G401 (cell line): Measurements from ENCODE around the gene OVCH1. TPM values are rescaled to one million over a fixed set of nuclear protein-coding genes. Genes with fewer than 3 reads are reported as not detected.
A peak's percentile ranks its signal among the peaks of the same experiment; 100 is the strongest.

Experiments
- DNase-seq: peaks from one replicate; pipeline ENCODE4 v3.0.0-alpha.2; 2015; ENCODE audit warnings: low spot score
- in situ Hi-C: cut with HindIII; loops from 2 replicates; pipeline ENCODE4 v1.10.0; 2016; ENCODE audit warnings: low sequenced_read_pairs, mixed read lengths
- total RNA-seq: library from RNA; depleted of rRNA; stranded (reverse); fragments of >200 nt; shearing (Covaris generic); gene quantifications from 2 replicates; pipeline ENCODE4 v1.2.3, GENCODE V29; 2014; rRNA removed

OVCH1 gene, protein sequence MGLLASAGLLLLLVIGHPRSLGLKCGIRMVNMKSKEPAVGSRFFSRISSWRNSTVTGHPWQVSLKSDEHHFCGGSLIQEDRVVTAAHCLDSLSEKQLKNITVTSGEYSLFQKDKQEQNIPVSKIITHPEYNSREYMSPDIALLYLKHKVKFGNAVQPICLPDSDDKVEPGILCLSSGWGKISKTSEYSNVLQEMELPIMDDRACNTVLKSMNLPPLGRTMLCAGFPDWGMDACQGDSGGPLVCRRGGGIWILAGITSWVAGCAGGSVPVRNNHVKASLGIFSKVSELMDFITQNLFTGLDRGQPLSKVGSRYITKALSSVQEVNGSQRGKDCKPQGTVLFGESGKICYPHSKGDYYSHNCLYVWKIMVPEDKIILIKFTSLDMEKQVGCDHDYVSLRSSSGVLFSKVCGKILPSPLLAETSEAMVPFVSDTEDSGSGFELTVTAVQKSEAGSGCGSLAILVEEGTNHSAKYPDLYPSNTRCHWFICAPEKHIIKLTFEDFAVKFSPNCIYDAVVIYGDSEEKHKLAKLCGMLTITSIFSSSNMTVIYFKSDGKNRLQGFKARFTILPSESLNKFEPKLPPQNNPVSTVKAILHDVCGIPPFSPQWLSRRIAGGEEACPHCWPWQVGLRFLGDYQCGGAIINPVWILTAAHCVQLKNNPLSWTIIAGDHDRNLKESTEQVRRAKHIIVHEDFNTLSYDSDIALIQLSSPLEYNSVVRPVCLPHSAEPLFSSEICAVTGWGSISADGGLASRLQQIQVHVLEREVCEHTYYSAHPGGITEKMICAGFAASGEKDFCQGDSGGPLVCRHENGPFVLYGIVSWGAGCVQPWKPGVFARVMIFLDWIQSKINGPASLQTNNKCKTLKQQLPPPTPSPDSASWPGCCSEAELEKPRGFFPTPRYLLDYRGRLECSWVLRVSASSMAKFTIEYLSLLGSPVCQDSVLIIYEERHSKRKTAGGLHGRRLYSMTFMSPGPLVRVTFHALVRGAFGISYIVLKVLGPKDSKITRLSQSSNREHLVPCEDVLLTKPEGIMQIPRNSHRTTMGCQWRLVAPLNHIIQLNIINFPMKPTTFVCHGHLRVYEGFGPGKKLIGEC
- total RNA-seq: not detected in 2 replicates

DNA sequence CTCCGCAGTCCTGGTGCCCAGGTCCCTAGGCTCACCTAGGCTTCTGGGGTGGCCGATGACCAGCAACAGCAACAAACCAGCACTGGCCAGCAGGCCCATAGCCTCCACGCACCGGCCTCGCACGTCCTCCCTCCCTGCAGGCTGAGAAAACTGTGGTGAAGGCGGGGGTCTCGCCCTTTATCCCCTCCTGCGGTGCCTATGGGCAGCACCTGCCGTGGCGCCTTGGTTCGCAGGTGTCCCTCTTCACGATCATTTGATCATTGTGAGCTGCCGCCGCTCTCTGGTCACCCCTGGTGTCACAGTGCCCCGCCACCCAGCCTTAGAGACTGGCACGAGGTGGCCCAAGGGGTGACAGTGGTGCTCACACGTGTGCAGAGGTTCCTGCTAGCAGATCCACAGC lies at the start of gene OVCH1:
TSS of gene OVCH1 (minus strand) at position 99 of the 400 bp plus-strand sequence. CDS start at position 99, 0 bp downstream.
- in situ Hi-C loops: no loop called here
- no peak for DNase-seq

DNA sequence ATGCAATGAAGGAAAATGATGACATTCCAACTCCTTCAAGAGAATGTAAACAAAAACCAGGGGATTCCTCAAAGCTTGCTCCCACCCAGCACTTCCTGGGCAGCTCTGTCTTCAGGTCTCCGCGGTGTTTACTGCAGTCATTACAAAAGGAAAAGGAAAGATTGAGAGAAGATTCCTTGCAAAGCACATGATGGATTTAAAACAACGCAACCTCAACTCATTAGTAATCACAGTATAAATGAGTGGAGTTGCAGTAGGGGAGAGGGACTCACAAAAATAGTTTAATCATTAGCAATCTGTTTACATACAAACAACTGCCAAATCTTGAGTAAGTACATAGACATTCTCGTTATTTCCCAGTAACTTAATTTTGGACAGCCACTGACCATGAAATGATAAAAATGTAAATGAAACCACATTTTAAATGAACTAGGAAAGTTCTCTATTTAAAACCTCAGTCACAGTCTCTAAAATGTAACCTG lies 49.7 kb upstream of the OVCH1 start:
- in situ Hi-C loops: no loop called here
- DNase-seq: no peak

DNA sequence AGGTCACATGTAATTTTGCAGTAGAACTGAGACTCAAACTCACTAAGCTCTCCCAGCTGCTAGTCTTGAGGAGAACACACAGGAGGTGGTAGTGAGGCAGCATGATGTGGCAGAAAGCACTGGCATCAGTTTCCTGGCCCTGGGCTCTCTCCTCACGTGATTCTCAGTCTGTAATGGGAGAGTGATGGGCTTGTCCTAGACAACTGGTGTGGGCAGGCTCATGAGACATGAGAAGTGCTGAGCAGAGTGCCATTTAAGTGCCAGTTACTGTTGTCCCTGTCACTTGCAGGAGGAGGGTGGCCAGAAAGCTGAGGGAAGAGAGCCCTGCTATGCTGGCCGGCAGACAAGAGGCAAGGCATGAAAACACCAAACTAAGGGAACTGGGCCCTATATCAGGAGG lies 48.5 kb upstream of the OVCH1 start:
- no peak for DNase-seq
- in situ Hi-C loops: no loop called here

DNA sequence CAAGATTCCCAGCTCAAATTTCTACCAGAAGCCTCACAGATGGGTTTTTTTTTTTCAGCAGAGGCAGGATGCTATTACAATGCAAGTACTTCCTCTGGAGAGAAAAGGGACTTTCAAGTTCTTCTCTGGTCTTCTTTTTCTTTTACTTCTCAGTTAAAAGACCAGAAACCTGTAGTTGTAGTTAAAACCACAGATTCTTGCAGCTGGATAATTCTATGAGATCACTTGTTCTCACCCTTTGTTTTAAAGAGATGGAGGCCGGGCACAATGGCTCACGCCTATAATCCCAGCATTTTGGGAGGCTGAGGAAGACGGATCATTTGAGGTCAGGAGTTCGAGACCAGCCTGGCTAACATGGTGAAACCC lies 47.6 kb upstream of the OVCH1 start:
- in situ Hi-C loops: no loop called here
- DNase-seq: no peak

DNA sequence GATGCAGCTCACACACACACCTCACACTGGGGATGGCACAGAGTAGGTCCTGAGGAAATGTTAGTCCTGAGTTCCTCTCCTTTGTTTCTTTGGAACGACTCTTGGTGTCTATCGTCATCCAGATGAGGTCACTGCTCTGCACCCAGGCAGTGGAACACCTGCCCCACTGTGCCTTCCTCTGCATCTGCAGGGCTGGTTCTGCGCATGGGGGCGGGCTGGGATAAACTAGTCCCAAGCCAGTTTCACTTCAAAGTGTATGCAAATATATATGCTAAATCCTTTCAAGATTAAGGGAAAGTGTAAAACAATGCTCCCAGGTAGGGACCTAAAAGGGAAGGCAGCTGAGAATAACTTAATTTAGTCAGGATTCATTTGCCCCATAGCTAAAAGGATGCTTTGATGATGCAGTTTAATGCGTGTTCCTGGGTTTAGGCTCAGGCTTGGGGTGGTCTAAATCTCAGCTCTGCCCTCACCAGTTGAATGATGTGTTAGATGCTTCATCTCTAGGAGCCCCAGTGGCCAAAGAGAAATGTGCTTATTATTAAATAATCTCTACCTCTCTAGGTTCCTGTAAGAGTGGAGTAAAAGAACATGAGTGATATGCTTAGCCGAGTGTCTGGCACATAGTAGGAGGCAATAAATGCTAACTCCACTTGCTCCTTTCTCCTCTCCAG lies 47.1 kb upstream of the OVCH1 start:
- DNase-seq: no peak
- in situ Hi-C loops: no loop called here

DNA sequence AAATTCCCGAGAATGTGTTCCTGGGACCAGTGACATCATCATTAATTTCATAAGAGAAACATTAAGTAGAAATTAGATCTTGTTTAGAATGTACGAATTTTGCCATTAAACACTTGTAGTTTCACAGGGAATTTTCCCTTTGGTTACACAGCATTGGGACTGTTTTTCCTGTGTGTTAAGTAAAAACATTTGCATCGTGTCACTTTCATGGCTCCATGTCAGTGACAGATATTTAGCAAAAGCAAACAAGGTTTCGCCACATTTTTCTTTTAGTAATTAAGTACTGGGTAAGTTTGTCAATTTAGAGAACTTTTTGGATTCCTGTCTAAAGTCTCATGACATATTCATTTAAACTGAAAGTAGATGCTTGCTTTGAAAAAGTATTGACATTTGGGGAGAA lies 45.5 kb upstream of the OVCH1 start:
- in situ Hi-C loops: no loop called here
- DNase-seq: no peak

DNA sequence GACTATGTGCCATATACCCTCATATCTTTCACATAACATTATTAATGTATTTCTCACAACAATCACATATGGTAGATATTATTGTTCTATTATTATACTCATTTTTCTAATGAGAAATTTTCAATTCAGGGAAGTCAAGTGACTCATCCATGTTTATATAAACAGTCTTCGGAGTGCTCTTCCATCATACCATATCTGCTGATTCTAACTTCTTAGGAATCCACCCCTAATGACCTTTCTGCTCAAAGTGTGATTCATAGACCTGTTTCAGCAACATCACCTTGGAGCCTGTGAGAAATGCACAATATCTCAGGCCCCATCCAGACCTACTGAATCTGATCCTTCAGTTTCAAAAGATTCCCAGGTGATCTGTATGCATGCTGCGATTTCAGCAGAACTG lies 39.8 kb upstream of the OVCH1 start:
- in situ Hi-C loops: no loop called here
- no peak for DNase-seq

DNA sequence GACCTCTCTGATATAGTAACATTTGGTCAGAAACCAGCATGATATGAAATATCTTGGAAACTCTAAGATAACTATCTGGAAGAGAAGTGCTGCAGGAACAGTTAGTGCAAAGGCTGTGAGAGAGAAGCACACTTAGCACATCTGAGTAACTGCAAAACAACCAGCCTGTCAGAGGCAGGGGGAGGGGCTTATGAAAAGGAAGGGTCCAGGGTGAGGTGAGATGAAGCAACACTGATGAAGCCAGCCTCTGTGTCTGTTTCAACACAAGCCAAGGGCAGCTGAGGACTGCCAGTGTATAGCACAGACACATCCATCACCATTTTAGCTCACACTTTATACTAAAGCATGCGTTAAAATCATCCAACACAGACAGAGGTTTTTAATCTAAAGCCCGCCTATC lies 37.4 kb upstream of the OVCH1 start:
- in situ Hi-C loops: no loop called here

DNA sequence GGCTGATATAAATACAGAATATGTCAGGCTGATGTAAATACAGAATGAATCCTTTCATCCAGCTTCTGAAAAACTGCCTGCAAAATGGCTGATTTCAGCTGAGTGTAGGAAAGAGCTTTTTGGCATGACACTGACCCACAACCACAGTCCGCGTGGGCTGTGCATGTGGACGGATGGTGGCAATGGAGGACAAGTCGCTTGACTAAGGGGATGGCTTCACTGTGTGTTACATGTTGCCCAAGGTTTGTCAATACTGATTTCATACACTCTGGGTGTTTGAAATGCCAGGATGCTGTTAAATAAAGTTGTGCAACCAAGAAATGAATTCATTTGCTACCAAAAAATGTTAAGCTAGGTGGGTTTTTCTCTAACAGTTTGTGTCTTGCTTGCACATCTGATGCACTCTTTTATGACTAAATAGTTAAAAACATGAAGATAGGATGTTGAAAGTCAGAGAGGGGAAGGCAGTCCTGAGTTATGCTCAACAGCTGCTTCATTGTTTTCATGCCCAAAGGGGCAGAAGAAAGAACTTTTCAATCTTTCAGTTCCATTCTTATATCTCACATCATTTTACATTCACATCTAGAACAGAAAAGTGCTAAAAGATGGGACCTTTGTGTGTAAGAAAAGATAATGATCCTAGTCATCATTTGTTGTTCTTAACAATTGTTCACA lies 36.5 kb upstream of the OVCH1 start:
- in situ Hi-C loops: no loop called here
- no peak for DNase-seq

More for the DNA sequence above, 37.4 kb upstream of the OVCH1 start:
- no peak for DNase-seq

DNA sequence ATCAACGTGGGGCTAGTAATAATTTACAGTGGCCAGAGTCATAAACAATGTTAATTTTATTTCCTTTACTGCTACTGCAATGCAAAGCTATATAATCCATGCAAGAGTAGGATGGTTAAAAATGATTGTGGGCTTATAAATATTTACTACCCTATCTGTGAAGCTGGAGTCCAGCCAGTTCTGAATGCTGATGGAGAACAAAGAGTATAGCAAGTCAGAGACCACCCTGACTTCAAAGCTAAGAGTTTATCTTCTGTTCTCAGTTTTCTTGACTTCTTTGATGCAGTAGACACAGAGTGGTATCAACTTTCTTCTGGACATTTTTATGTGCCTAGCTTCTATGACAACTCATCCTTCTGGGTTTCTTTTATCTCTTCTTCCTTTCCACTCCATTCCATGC lies 34.0 kb upstream of the OVCH1 start:
- DNase-seq: no peak
- in situ Hi-C loops: no loop called here

DNA sequence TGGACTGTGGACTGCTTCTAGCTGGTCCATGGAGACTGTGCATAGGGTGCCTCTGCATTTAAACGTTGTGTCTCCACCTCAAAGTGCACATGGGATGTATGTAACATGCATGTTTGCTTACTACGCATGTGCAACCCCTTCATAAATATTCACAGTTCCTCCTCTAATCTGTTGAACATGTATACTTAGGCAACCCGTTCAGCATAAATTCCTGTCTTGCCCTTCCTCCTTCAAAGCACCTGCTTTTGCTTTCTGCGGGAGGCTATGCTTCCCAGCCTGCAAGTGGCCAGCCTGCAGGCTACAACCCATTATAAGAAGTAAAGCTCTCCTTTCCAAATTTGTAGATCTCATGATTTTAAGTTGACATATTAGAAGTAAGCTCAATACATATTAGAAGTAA lies 33.0 kb upstream of the OVCH1 start:
- DNase-seq: no peak
- in situ Hi-C loops: no loop called here

DNA sequence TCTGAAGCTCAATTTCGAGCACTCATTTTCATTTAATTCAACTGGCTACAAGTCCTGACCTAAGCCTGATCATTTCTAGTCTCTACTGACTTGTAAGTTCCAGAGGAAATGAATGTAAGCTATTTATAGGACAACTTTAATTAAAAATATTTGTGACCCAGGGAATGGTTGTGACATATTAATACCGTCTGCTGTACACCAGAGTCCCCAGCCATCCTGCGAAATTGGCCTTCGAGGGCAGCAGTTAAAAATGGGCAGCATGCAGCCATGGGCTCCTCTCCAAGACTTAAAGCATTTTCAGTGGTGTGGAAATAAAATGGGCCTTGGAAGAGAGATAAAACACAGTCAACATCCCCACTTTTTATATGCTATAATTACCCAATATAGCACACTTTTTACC lies 30.7 kb upstream of the OVCH1 start:
- in situ Hi-C loops: no loop called here
- DNase-seq: no peak

DNA sequence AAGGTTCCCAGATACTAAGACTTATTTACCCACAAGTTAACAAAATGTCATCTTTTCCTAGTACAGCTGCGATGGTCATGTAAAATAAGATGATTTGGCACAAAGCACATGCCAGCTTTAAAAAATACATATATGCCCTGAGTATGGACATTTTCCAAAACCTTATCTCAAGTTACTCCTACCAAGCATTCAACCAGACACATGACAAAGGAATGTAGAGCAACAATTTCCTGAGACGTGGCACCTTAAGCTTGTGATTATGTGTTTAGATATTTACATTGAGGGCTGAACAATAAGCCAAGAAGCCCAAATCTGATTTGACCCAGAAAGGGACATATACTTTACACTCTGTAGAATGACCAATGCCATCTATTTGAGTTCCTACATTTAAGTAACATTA lies 24.5 kb upstream of the OVCH1 start:
- no peak for DNase-seq
- in situ Hi-C loops: no loop called here

DNA sequence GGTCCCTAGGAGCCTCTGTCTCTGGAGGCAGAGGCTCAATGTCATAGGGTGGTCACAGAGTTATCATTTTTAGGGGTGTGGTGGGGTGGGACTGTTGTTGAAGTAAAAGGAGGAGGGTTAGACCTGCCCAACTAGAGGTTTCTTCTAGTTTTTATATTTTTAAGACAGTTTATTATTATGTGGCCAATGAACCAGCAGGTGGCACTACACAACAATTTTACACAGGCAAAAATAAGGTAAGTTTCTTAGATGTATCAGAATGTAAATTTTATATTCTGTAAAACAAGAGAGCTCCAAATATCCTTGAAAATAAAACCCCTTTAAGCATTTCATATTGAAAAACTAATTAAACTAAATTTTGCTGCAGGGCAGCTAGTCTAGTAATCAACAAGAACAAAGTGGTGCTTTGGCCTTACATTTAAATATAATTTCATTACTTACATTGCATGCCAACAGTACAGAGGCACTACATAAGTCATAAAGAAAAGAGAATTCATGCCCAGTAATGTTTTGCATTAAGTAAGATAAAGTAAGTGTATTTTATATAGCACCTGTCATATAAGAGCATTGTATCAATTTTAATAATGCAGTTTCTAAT lies 22.2 kb upstream of the OVCH1 start:
- in situ Hi-C loops: no loop called here
- peak; percentile 24 for DNase-seq

DNA sequence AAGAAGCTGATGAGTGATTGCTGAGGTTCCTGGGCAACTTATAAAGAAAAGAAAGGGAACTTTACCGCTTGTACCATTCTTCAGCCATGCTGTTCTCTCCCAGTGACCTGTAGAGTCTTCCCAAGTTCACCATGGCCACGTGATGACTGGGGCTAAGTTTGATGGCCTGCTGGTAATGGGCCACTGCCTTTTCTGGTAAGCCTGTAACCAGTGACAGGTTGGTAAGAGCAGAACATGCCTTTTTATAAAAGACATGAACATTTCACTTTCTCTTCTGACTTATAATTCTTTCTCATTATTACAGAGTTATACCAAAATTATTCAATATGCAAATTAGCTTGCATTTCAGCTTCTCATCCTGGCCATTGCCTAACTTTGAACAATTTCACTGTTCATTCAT lies 20.9 kb upstream of the OVCH1 start:
- in situ Hi-C loops: no loop called here
- DNase-seq: no peak

DNA sequence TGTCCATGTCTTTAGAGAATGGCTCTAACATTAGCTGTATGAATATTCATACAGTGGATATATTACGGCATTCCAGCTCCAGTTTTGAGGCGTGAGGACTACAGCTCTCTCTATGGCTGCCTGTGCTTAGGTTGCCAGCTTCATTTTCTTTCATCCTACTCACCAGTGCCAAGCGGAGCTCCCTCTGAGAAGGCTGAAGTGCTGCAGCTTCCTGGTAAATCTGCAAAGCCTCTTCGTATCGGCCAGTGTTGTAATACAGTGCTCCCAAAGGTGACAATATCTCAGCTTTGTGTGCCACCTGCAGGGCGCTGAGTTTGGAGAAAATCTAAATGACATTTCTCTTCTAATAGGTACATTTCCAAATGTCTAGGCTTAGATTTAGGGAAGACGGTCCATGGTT lies 19.8 kb upstream of the OVCH1 start:
- DNase-seq: peak; percentile 2
- in situ Hi-C loops: no loop called here

DNA sequence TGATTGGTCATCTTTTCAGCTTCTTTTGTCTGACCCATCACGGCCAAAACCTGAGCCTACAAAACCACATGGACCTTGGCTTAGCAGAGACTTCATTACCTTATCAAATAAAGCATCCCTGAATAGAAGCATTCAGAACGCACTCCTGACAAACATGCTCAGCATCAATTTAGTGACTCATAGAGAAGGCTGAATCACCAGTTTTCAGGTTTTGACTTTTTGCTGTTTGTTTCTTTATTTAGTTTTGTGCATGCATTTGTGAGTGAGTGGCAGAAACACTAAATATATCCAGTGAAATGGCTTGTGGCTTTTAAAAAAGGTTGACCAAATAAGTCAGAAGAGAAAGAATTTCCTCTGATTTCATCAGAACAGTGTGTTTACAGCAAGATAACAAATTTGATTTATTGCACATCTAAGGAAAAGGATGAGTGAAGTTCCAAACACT lies 19.0 kb upstream of the OVCH1 start:
- no peak for DNase-seq
- in situ Hi-C loops: no loop called here

DNA sequence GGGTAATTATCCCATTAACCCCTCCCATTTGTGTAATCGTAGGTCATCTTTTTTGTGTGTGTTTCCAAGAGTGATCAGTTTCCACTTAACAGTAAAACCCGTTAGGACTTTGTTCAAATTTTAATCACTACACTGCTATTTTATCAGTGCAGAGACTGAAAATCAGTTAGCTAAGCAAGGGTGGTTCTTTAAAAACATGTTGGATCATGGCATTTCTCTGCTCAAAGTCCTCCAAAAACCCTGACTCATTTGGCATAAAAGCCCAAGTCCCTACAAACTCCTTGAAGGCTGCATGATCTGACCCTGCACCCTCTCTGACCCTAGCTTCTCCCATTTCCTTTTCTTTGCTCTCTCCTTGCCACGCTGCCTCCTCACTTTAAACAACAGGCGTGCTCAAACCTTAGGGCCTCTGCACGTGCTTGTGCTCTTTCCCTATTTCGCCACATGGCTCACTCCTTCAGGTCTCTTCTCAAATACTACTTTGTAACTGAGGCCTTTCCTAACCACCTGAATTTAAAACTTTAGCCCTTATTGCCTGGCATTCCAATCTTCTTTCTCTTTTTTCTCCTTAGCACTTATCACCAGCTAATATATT lies 13.2 kb upstream of the OVCH1 start:
- in situ Hi-C loops: no loop called here
- DNase-seq: no peak
